Embryonic facial prominence (tissue), 1 donor: ENCODE results near the gene PKMYT1.

ENCODE experiments used
- DNase-seq: peaks from one replicate; pipeline ENCODE4 v3.0.0-alpha.2; 2016; ENCODE audit errors: extremely low spot score

The PKMYT1 gene

GRCh38 chr16:2980227-2981176, at the start of gene PKMYT1:
TSS of gene PKMYT1 (minus strand) at chr16:2980446. CDS start at chr16:2979657, 789 bp downstream.
- DNase-seq, result peak; percentile 77

DNA sequence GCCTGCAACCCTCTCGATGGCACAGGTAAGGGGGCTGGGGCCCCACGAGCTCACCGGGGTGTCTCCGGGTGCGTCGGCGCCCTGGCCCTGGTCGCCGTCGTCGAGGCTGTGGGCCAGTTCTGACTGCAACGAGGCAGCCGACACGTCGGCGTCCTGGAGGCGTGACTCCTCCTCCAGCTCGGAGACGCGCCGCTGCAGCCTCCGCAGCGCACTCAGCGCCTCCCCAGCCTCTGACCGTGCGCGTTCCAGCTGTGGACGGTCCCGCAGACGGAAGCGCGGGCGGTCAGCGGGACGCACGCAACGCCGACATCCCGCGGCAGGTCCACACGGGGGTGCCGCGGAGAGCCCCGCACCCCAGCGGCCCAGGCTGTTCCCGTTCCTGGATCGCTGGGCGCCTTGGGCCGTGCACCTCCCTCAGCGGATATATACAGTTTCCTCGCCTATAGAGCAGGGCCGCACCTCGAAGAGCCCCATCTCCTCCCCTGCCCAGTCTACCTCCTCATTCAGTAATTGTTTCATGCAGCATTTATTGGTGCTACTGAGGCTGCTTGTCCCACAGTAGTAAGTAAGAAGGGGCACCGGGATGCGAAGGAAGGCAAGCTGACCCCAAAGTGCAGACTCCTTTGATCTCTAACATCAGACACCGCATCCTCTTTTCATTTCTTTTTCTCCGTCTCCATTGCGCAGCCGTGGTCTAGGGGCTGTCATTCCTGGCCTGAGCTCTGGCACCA, 49.4 kb upstream of the PKMYT1 start:
- DNase-seq, result no peak

GRCh38 chr16:3028716-3029319, 48.6 kb upstream of the PKMYT1 start:
- no peak for DNase-seq

GRCh38 chr16:3027983-3028715, 47.9 kb upstream of the PKMYT1 start:
- DNase-seq, result no peak

DNA sequence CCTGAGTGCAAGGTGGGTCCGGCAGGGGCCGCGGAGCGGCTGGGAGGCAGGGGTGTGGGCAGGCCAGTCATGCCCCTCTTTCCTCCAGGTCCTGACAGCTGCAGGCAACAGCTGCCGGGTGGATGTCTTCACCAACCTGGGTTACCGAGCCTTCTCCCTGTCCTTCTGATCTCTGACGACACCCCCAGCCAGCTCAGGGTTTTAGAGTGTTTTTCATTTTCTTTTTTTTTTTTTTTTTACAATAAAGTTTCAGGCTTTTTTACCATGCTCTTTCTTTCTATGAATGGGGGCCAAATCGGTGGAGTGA, 47.2 kb upstream of the PKMYT1 start:
- DNase-seq, result no peak

GRCh38 chr16:3026609-3027488, 46.6 kb upstream of the PKMYT1 start:
- DNase-seq, result no peak

- DNase-seq, result no peak
These were observed 45.7 kb upstream of the PKMYT1 start for GRCh38 chr16:3026003-3026378.

DNA sequence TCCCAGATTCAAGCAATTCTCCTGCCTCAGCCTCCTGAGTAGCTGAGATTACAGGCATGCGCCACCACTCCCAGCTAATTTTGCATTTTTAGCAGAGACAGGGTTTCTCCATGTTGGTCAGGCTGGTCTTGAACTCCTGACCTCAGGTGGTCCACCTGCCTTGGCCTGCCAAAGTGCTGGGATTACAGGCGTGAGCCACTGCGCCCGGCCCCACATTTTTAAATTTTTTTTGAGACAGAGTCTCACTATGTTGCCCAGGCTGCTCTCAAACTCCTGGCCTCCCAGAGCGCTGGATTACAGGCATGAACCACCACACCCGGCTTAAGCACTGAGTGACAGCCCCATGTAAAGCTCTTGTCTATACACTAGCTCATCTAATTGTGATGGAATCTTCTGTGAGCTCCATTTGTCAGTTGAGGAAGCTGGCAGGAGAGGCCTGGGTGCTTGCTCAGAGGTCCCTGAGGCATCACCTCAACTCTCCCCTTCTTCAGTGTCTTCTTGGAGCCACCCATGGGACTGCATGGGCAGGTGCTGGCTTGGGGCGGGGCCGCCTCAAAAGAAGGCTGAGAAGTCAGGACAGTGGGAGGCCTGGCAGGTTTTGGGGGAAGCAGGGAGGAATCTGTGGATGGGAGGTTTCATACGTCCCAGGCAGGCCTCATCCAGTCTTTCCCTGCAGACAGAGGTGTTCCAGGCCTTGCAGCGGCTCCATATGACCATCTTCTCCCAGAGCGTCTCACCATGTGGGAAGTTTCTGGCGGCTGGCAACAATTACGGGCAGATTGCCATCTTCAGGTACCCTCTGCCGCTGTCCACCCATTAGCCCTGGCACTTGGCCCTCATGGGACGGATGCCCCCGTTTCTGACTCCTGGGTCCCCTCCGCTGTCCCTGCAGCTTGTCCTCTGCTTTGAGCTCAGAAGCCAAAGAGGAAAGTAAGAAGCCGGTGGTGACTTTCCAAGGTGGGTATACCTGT, 45.1 kb upstream of the PKMYT1 start:
- no peak for DNase-seq

- peak; percentile 91 for DNase-seq
These were observed 43.6 kb upstream of the PKMYT1 start, which contains the start of the genes HCFC1R1 and THOC6 for GRCh38 chr16:3023669-3024478. TSS of gene HCFC1R1 (minus strand) at chr16:3023942. CDS start at chr16:3023941, 1 bp downstream. TSS of gene THOC6 (plus strand) at chr16:3024035. CDS start at chr16:3024327, 292 bp downstream.

GRCh38 chr16:3023415-3023668, 43.1 kb upstream of the PKMYT1 start:
- no peak for DNase-seq

GRCh38 chr16:3022684-3023414, 42.6 kb upstream of the PKMYT1 start:
- DNase-seq, result no peak

- DNase-seq, result peak; percentile 58
These were observed 42.0 kb upstream of the PKMYT1 start for GRCh38 chr16:3022208-3022683.

GRCh38 chr16:3021449-3022207, 41.4 kb upstream of the PKMYT1 start:
- DNase-seq, result no peak

DNA sequence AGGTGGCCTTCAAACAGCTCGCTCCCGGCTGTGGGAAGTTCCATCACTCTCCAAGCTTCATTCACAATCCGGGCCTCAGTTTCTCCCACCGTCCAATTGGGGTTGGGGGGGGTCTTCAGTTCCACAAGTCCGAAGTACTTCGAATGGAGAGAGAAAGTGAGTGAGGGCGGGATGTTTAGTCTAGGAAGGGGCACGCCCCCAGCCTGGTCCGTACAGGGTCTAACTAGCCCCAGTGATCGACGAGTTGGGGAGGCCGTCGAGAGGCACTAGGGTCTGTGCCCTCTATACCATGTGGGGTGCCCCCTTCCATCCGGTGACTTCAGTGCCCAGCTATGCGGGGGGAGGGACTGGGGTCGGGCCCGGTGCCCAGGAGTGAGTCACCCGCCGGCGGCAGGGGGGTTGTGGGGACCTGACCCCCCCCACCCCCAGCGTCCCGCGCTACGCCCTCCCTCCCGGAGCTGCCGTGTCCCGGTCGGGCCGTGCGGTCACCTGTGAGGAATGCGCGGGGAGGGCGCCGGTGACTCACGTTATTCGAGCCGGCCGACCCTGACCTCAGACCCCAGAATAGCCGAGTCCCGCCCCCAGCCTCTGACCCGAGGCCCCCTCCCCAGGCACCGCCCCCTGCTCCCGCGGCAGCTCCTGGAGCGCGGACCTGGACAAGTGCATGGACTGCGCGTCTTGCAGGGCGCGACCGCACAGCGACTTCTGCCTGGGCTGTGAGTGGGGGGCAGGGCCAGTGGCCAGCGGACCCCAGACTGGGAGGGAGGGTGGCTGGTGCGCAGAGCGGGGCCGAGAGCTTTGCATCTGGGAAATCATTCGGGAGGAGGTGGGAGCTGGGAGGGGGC, 40.6 kb upstream of the PKMYT1 start:
- no peak for DNase-seq

- DNase-seq, result no peak
These were observed 40.0 kb upstream of the PKMYT1 start, which contains the start of gene TNFRSF12A for GRCh38 chr16:3020247-3020603. TSS of gene TNFRSF12A (plus strand) at chr16:3020368. CDS start at chr16:3020398, 30 bp downstream.

- no peak for DNase-seq
These were observed 39.5 kb upstream of the PKMYT1 start for GRCh38 chr16:3019594-3020246.
